HG03457 (cell line): Measurements from ENCODE around the gene CCDC150.

ENCODE experiments used
- ATAC-seq: cut with Tn5 transposase; IDR thresholded peaks from one replicate; pipeline ENCODE4 v1.9.1; 2021; ENCODE audit warnings: moderate number of reproducible peaks; ENCODE audit not compliant: unreplicated experiment

The CCDC150 gene

GRCh38 chr2:196759378-196759706 is 119.8 kb downstream of the CCDC150 start:
- no peak for ATAC-seq

GRCh38 chr2:196767101-196767500 is 127.6 kb downstream of the CCDC150 start:
- ATAC-seq, result no peak
